ENCODE results near the gene GPR183. TPM values are rescaled to one million over a fixed set of nuclear protein-coding genes. Genes with fewer than 3 reads are reported as not detected.

GPR183 gene
- total and polyA plus RNA-seq, 2 donors (not counting 1 experiment from before 2014, with no cell fraction given) = 0.27 TPM; not detected in 1

DNA sequence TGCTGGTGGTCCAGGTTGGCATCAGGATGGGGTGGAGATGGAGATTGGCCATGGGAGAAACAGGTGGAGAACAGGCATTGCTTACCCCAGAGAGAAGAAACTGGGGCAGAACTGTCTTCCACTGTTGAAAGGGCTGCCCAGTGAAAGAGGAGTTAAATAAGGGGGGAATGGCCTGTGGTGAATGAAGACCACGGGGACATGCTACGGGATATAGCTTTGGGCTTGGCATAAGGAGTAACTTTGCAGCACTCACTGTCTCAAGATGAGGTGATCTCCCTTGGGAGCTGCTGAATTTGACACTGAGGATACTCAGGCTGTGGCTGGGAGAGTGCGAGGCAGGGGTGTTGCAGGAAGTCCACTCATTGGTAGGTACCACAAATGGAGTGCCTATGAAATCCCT lies 38.4 kb downstream of the GPR183 start:
- DNase-seq (ENCODE audit: low read depth in 2 of 2) = no peak
- TF ChIP-seq, protein P1, sequence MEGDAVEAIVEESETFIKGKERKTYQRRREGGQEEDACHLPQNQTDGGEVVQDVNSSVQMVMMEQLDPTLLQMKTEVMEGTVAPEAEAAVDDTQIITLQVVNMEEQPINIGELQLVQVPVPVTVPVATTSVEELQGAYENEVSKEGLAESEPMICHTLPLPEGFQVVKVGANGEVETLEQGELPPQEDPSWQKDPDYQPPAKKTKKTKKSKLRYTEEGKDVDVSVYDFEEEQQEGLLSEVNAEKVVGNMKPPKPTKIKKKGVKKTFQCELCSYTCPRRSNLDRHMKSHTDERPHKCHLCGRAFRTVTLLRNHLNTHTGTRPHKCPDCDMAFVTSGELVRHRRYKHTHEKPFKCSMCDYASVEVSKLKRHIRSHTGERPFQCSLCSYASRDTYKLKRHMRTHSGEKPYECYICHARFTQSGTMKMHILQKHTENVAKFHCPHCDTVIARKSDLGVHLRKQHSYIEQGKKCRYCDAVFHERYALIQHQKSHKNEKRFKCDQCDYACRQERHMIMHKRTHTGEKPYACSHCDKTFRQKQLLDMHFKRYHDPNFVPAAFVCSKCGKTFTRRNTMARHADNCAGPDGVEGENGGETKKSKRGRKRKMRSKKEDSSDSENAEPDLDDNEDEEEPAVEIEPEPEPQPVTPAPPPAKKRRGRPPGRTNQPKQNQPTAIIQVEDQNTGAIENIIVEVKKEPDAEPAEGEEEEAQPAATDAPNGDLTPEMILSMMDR (conservative IDR thresholded peaks at IDR 0.05 in 1 of 2, IDR thresholded peaks at IDR 0.05 in 1 of 2; ENCODE audit: low read depth in 1 of 2, low read length in 2 of 2) = no peak
- TF ChIP-seq EZH2 (IDR thresholded peaks at IDR 0.05; ENCODE audit: low read length, missing control alignments) = no peak
- H3K79me2 ChIP-seq (ENCODE audit: control insufficient read depth, insufficient read depth, low read length) = no peaks in the 10 kb centered on the region
- H3K9ac ChIP-seq (ENCODE audit: insufficient read depth, low read length) = no peak overlapping the region
- H3K4me3 ChIP-seq (replicated peaks in 1 of 4; ENCODE audit: control extremely low read depth in 1 of 4, insufficient read depth in 1 of 4, low read depth in 3 of 4, low read length in 4 of 4) = no peak overlapping the region
- H3K9me3 ChIP-seq (ENCODE audit: control insufficient read depth, insufficient read depth, low read depth, low read length) = no peaks in the 10 kb centered on the region
- H3K36me3 ChIP-seq (ENCODE audit: control insufficient read depth, insufficient read depth, low read length) = no peaks in the 10 kb centered on the region
- H4K20me1 ChIP-seq (ENCODE audit: control insufficient read depth, extremely low read depth, insufficient read depth, low read length) = no peaks in the 10 kb centered on the region
- H3K4me1 ChIP-seq (ENCODE audit: control insufficient read depth, extremely low read depth, insufficient read depth, low read length) = no peaks in the 10 kb centered on the region
- no peaks in the 10 kb centered on the region for H3K27me3 ChIP-seq (ENCODE audit: control insufficient read depth, insufficient read depth, low read length)
- no peak overlapping the region for H3K27ac ChIP-seq (ENCODE audit: insufficient read depth, low read length)
- H3K4me2 ChIP-seq (ENCODE audit: extremely low read depth, insufficient read depth, low read length) = no peak overlapping the region
- H2AFZ ChIP-seq (ENCODE audit: low read length) = no peak overlapping the region

DNA sequence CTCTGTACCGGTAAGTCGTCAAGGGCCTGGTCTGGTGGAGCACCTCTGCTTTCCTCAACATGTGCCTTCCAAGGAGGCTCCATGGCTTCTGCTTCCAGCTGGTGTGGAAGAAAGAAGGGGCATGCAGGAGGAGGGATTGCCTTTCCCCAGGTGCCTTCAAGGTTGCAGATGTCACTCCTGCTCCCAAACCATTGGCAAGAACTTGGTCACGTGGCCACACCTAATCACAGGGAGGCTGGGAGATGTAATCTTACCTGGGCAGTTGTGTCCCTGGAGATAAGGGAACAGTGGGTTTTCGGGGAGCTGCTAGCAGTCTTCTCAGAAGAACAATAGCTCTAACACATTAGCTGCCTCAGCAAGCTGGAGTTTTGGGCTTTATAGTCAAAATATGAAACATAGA lies 39.3 kb downstream of the GPR183 start:
- TF ChIP-seq, protein P1 (conservative IDR thresholded peaks at IDR 0.05 in 1 of 2, IDR thresholded peaks at IDR 0.05 in 1 of 2; ENCODE audit: low read depth in 1 of 2, low read length in 2 of 2) = no peak
- no peak for TF ChIP-seq EZH2 (IDR thresholded peaks at IDR 0.05; ENCODE audit: low read length, missing control alignments)
- Histone ChIP-seq H3K4me2 (ENCODE audit: extremely low read depth, insufficient read depth, low read length) (no peak overlapping the region), H3K27me3 (ENCODE audit: control insufficient read depth, insufficient read depth, low read length) (no peaks in the 10 kb centered on the region)

DNA sequence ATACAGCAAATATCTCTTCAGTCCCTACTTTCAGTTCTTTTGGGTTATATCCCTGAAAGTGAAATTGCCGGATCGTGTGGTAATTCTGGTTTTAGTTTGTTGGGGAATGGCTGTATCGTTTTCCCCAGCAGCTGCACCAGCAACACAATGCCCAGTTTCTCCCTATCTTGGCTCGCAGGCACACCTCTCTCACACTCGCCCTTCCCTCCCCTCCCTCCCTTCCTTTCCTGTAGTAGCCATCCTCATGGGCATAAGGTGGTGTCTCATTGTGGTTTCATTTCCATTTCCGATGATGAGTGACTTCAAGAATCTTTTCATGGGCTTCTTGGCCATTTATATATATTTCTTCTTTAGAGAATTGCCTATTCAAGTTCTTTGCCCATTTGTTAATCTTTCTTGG lies 40.4 kb downstream of the GPR183 start:
- DNase-seq (ENCODE audit: low read depth in 2 of 2) = no peak
- Histone ChIP-seq H4K20me1 (ENCODE audit: control insufficient read depth, extremely low read depth, insufficient read depth, low read length) (no peaks in the 10 kb centered on the region), H3K36me3 (ENCODE audit: control insufficient read depth, insufficient read depth, low read length) (no peaks in the 10 kb centered on the region), H3K9me3 (ENCODE audit: control insufficient read depth, insufficient read depth, low read depth, low read length) (no peaks in the 10 kb centered on the region), H3K79me2 (ENCODE audit: control insufficient read depth, insufficient read depth, low read length) (no peaks in the 10 kb centered on the region), H2AFZ (ENCODE audit: low read length) (no peak overlapping the region), H3K4me1 (ENCODE audit: control insufficient read depth, extremely low read depth, insufficient read depth, low read length) (no peaks in the 10 kb centered on the region), H3K27me3 (ENCODE audit: control insufficient read depth, insufficient read depth, low read length) (no peaks in the 10 kb centered on the region), H3K27ac (ENCODE audit: insufficient read depth, low read length) (no peak overlapping the region), H3K4me2 (ENCODE audit: extremely low read depth, insufficient read depth, low read length) (no peak overlapping the region), H3K4me3 (replicated peaks in 1 of 4; ENCODE audit: control extremely low read depth in 1 of 4, insufficient read depth in 1 of 4, low read depth in 3 of 4, low read length in 4 of 4) (no peak overlapping the region), H3K9ac (ENCODE audit: insufficient read depth, low read length) (no peak overlapping the region)
- TF ChIP-seq EZH2 (IDR thresholded peaks at IDR 0.05; ENCODE audit: low read length, missing control alignments) = no peak
- TF ChIP-seq, protein P1 (conservative IDR thresholded peaks at IDR 0.05 in 1 of 2, IDR thresholded peaks at IDR 0.05 in 1 of 2; ENCODE audit: low read depth in 1 of 2, low read length in 2 of 2) = no peak

More for the DNA sequence above, 39.3 kb downstream of the GPR183 start:
- Histone ChIP-seq H4K20me1 (ENCODE audit: control insufficient read depth, extremely low read depth, insufficient read depth, low read length) (no peaks in the 10 kb centered on the region), H3K9ac (ENCODE audit: insufficient read depth, low read length) (no peak overlapping the region), H3K9me3 (ENCODE audit: control insufficient read depth, insufficient read depth, low read depth, low read length) (no peaks in the 10 kb centered on the region), H2AFZ (ENCODE audit: low read length) (no peak overlapping the region), H3K4me3 (replicated peaks in 1 of 4; ENCODE audit: control extremely low read depth in 1 of 4, insufficient read depth in 1 of 4, low read depth in 3 of 4, low read length in 4 of 4) (no peak overlapping the region), H3K36me3 (ENCODE audit: control insufficient read depth, insufficient read depth, low read length) (no peaks in the 10 kb centered on the region), H3K4me1 (ENCODE audit: control insufficient read depth, extremely low read depth, insufficient read depth, low read length) (no peaks in the 10 kb centered on the region), H3K79me2 (ENCODE audit: control insufficient read depth, insufficient read depth, low read length) (no peaks in the 10 kb centered on the region), H3K27ac (ENCODE audit: insufficient read depth, low read length) (no peak overlapping the region)
- no peak for DNase-seq (ENCODE audit: low read depth in 2 of 2)
